RWPE1 (cell line): ENCODE results near the gene DNASE1L2.

Experiments
- CTCF ChIA-PET: fragments of 350-600 bp; sonication (Branson Sonifier 250); formaldehyde crosslinking; extraction: SDS; loops from one replicate; lab custom pipeline; 2021; lab: Yijun Ruan, JAX
- POLR2A ChIA-PET: fragments of 400-600 bp; formaldehyde crosslinking; extraction: SDS; loops from one replicate; lab custom pipeline; 2020; ENCODE audit warnings: antibody characterized with exemption; ENCODE audit not compliant: low non-redundant PET; lab: Yijun Ruan, JAX
- DNase-seq: peaks from one replicate; pipeline ENCODE4 v3.0.0; 2012; ENCODE audit warnings: low spot score
- H3K27ac ChIP-seq: fragments of 450-650 bp; 2 replicates; pipeline ENCODE4 v1.5.1; 2017
- CTCF ChIP-seq: fragments of 450-650 bp; conservative IDR thresholded peaks from 2 replicates; pipeline ENCODE4 v1.5.1; 2017; ENCODE audit warnings: low read depth, mild to moderate bottlenecking

DNASE1L2 gene

GRCh38 chr16:2195322-2196161 lies 40.7 kb upstream of the DNASE1L2 start:
- TF ChIP-seq CTCF = no peak
- CTCF ChIA-PET = interaction anchor here (0.6 to 2.5 kb wide), 15 partner anchors 8 to 437 kb away, joined by 3 to 10 read pairs (median 4); partner anchors contain the start of genes MLST8 and TEDC2
- H3K27ac ChIP-seq = no peak overlapping the region
- POLR2A ChIA-PET = interaction anchor here (1.1 to 1.5 kb wide), 2 partner anchors 43 to 55 kb away, joined by 3 to 9 read pairs; partner anchors contain the start of gene ECI1
- DNase-seq = no peak

- no peak within 1 kb of the TSS for H3K27ac ChIP-seq
- POLR2A ChIA-PET = no interaction called here
- no peak for TF ChIP-seq CTCF
- CTCF ChIA-PET = interaction anchor here (0.7 to 2.5 kb wide), 3 partner anchors 305 to 438 kb away, joined by 3 to 10 read pairs (median 3); no protein-coding TSS in a partner anchor
- no peak for DNase-seq
Observed at GRCh38 chr16:2196162-2196980, 39.9 kb upstream of the DNASE1L2 start, which contains the start of gene CASKIN1. Gene CASKIN1, minus strand, starts transcription at chr16:2196605. Its CDS starts 173 bp downstream, at chr16:2196432.

GRCh38 chr16:2196981-2197511 lies 39.2 kb upstream of the DNASE1L2 start:
- no peak overlapping the region for H3K27ac ChIP-seq
- ChIA-PET CTCF (interaction anchor here (0.9 kb wide), 1 partner anchor 304 kb away, joined by 3 read pairs; no protein-coding TSS in a partner anchor), POLR2A (no interaction called here)
- no peak for DNase-seq
- no peak for TF ChIP-seq CTCF

GRCh38 chr16:2197765-2198164 lies 38.5 kb upstream of the DNASE1L2 start:
- no peak overlapping the region for H3K27ac ChIP-seq
- TF ChIP-seq CTCF = no peak
- POLR2A ChIA-PET = no interaction called here
- no peak for DNase-seq
- CTCF ChIA-PET = no interaction called here

GRCh38 chr16:2198283-2198682 lies 38.0 kb upstream of the DNASE1L2 start:
- CTCF ChIA-PET = no interaction called here
- H3K27ac ChIP-seq = no peak overlapping the region
- DNase-seq = no peak
- no peak for TF ChIP-seq CTCF
- POLR2A ChIA-PET = no interaction called here

GRCh38 chr16:2199095-2199494 lies 37.1 kb upstream of the DNASE1L2 start:
- CTCF ChIA-PET = no interaction called here

More at GRCh38 chr16:2199095-2199494, 37.1 kb upstream of the DNASE1L2 start:
- no peak for DNase-seq
- POLR2A ChIA-PET = no interaction called here
- H3K27ac ChIP-seq = no peak overlapping the region
- no peak for TF ChIP-seq CTCF
